NB4 (cell line): Measurements from ENCODE around the gene ANTXR1.

Experiments used
- MYC ChIP-seq: IDR thresholded peaks from 2 replicates; pipeline ENCODE4 v1.6.1; 2011; ENCODE audit warnings: low read depth, low read length
- POLR2A ChIP-seq: IDR thresholded peaks from 2 replicates; pipeline ENCODE4 v1.6.1; 2011; ENCODE audit warnings: mild to moderate bottlenecking; ENCODE audit not compliant: insufficient read length; ENCODE audit errors: extremely low read depth
- TF ChIP-seq, protein P1 (sequence below): IDR thresholded peaks from one replicate; pipeline ENCODE4 v1.5.1; 2012; ENCODE audit warnings: low read depth, low read length
- TF ChIP-seq, protein P2 (sequence below): IDR thresholded peaks from 2 replicates; pipeline ENCODE4 v1.6.1; 2011; ENCODE audit warnings: low read depth, low read length

DNA sequence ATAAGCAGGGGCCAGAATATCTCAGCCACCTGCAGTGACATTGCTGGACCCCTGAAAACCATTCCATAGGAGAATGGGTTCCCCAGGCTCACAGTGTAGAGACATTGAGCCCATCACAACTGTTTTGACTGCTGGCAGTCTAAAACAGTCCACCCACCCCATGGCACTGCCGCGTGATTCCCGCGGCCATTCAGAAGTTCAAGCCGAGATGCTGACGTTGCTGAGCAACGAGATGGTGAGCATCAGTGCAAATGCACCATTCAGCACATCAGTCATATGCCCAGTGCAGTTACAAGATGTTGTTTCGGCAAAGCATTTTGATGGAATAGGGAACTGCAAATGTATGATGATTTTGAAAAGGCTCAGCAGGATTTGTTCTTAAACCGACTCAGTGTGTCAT, 234.6 kb downstream of the ANTXR1 start:
- TF ChIP-seq, protein P1, sequence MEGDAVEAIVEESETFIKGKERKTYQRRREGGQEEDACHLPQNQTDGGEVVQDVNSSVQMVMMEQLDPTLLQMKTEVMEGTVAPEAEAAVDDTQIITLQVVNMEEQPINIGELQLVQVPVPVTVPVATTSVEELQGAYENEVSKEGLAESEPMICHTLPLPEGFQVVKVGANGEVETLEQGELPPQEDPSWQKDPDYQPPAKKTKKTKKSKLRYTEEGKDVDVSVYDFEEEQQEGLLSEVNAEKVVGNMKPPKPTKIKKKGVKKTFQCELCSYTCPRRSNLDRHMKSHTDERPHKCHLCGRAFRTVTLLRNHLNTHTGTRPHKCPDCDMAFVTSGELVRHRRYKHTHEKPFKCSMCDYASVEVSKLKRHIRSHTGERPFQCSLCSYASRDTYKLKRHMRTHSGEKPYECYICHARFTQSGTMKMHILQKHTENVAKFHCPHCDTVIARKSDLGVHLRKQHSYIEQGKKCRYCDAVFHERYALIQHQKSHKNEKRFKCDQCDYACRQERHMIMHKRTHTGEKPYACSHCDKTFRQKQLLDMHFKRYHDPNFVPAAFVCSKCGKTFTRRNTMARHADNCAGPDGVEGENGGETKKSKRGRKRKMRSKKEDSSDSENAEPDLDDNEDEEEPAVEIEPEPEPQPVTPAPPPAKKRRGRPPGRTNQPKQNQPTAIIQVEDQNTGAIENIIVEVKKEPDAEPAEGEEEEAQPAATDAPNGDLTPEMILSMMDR: no peak
- no peak for TF ChIP-seq MYC
- no peak for TF ChIP-seq POLR2A
- TF ChIP-seq, protein P2, sequence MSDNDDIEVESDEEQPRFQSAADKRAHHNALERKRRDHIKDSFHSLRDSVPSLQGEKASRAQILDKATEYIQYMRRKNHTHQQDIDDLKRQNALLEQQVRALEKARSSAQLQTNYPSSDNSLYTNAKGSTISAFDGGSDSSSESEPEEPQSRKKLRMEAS: no peak
